Psoas muscle (tissue), 8 donors: ENCODE results near the gene MAPK10. TPM values are rescaled to one million over a fixed set of nuclear protein-coding genes. Genes with fewer than 3 reads are reported as not detected.

Experiments used
- ATAC-seq, 4 donors: fragments of 200-7000 bp; cut with Tn5 transposase; one replicate each; pipeline ENCODE4 v1.9.1; 2020; ENCODE audit warnings: moderate library complexity in 3 of 4, mild to moderate bottlenecking in 2 of 4
- DNase-seq, 2 donors: peaks; one replicate each; pipeline ENCODE4 v3.0.0-alpha.2; 2020
- H3K27ac ChIP-seq: fragments of 200-600 bp; one replicate; pipeline ENCODE4 v1.8.0; 2022
- H3K27me3 ChIP-seq, 3 donors: fragments of 200-600 bp in 1 of 3; one replicate each; pipeline versions ENCODE4 v1.6.1 to v1.8.0; 2013 to 2022; ENCODE audit warnings: low read length in 2 of 3, mild to moderate bottlenecking in 2 of 3, moderate library complexity in 1 of 3; ENCODE audit not compliant: insufficient read depth in 3 of 3
- H3K36me3 ChIP-seq, 2 donors: fragments of 200-600 bp in 1 of 2; one replicate each; pipeline versions ENCODE4 v1.6.1 to v1.8.0; 2013 to 2022; ENCODE audit warnings: low read depth in 1 of 2, mild to moderate bottlenecking in 1 of 2, moderate library complexity in 1 of 2; ENCODE audit not compliant: insufficient read depth in 1 of 2
- H3K4me1 ChIP-seq: fragments of 200-600 bp; one replicate; pipeline ENCODE4 v1.8.0; 2022
- H3K4me3 ChIP-seq: fragments of 200-600 bp; one replicate; pipeline ENCODE4 v1.8.0; 2022; ENCODE audit warnings: mild to moderate bottlenecking
- H3K9me3 ChIP-seq: fragments of 200-600 bp; one replicate; pipeline ENCODE4 v1.8.0; 2022
- CTCF ChIP-seq: fragments of 200-600 bp; IDR thresholded peaks from one replicate; pipeline ENCODE4 v1.8.0; 2022; ENCODE audit warnings: antibody characterized with exemption
- WGBS, 3 donors: extraction: QIAGEN DNeasy Blood & Tissue Kit; methylation state at CpG; one replicate each; pipeline versions ENCODE4 v1.1.6 to v1.1.7; 2013; 5-methylcytosine and 5-hydroxymethylcytosine counted together
- intact Hi-C, 2 donors: fragments of 100-400 bp; cut with DNase I; formaldehyde crosslinking; loops; one replicate each; pipeline versions ENCODE4 v1.11.0 to v1.14.2; 2022
- polyA plus RNA-seq, 3 donors: library from polyadenylated mRNA; stranded (reverse); fragments of 200-250 nt; gene quantifications; one replicate each; pipeline ENCODE4 v1.2.3, GENCODE V29; 2013
- total RNA-seq, 4 donors: library from RNA; stranded (reverse); fragmentation: NEBNext Ultra II Directional in 2 of 4; extraction: Animal tissue kit (Norgen Biotek cat#: 25700) in 2 of 4; gene quantifications; one replicate each; pipeline versions ENCODE4 v1.2.1 to v1.2.4, GENCODE V29; 2021 to 2023
- donor health status: healthy with polysubstance abuse.
- donor health status: DM: no; HTN: no; CAD: no; lungs with moderate emphysema.
- donor health status: Bipolar disorder and iron deficiency.
- donor health status: healthy.
- donor health status: DM: yes; HTN: yes; CAD: no.
- donor health status: DM: no; HTN: no; CAD: no.
- donor health status: DM: no; HTN: no; CAD: no.
- donor health status: DM: yes; HTN: yes; CAD: no.

The MAPK10 gene
- total and polyA plus RNA-seq, 7 donors: 0.22 to 7.6 (median 1.3) TPM

- Histone ChIP-seq H3K4me1 (no peaks in the 10 kb centered on the region), H3K27ac (no peak overlapping the region), H3K27me3 (no peaks in the 10 kb centered on the region), H3K4me3 (no peak overlapping the region), H3K36me3 (no peaks in the 10 kb centered on the region), H3K9me3 (no peaks in the 10 kb centered on the region)
- 91 to 95% (median 93%) methylated on average over 4 of the region's 4 CpGs for WGBS, 3 donors
- DNase-seq (no peak), ATAC-seq (no peak)
- intact Hi-C loops: no loop called here
- no peak for TF ChIP-seq CTCF
These were observed 227.4 kb downstream of the MAPK10 start for GRCh38 chr4:86132468-86132867.

GRCh38 chr4:86131456-86131855 lies 228.4 kb downstream of the MAPK10 start:
- Histone ChIP-seq H3K9me3 (no peaks in the 10 kb centered on the region), H3K36me3 (no peaks in the 10 kb centered on the region), H3K27me3 (no peaks in the 10 kb centered on the region), H3K27ac (no peak overlapping the region), H3K4me3 (no peak overlapping the region), H3K4me1 (no peaks in the 10 kb centered on the region)
- DNase-seq: no peak
- WGBS, 3 donors: 61 to 68% (median 65%) methylated on average over 2 of the region's 2 CpGs
- intact Hi-C loops: no loop called here
- no peak for TF ChIP-seq CTCF
- ATAC-seq: no peak

- H3K36me3 ChIP-seq: no peaks in the 10 kb centered on the region
- no peak overlapping the region for H3K4me3 ChIP-seq
- no peaks in the 10 kb centered on the region for H3K4me1 ChIP-seq
- no peak overlapping the region for H3K27ac ChIP-seq
- DNase-seq (no peak), ATAC-seq (no peak)
- H3K27me3 ChIP-seq: no peaks in the 10 kb centered on the region
- H3K9me3 ChIP-seq: no peaks in the 10 kb centered on the region
- TF ChIP-seq CTCF: no peak
- intact Hi-C loops: no loop called here
- WGBS, 3 donors: 60 to 79% (median 71%) methylated on average over 2 of the region's 2 CpGs
These were observed 229.5 kb downstream of the MAPK10 start for GRCh38 chr4:86130160-86130933.

GRCh38 chr4:86129546-86129945 lies 230.3 kb downstream of the MAPK10 start:
- Histone ChIP-seq H3K9me3 (no peaks in the 10 kb centered on the region), H3K27me3 (no peaks in the 10 kb centered on the region), H3K27ac (no peak overlapping the region), H3K4me1 (no peaks in the 10 kb centered on the region), H3K4me3 (no peak overlapping the region), H3K36me3 (no peaks in the 10 kb centered on the region)
- WGBS, 3 donors: 64 to 77% (median 68%) methylated on average over 2 of the region's 2 CpGs
- intact Hi-C loops: no loop called here
- DNase-seq (no peak), ATAC-seq (no peak)
- TF ChIP-seq CTCF: no peak

- no peak for TF ChIP-seq CTCF
- no peaks in the 10 kb centered on the region for H3K27me3 ChIP-seq
- H3K27ac ChIP-seq: no peak overlapping the region
- no peaks in the 10 kb centered on the region for H3K4me1 ChIP-seq
- no peaks in the 10 kb centered on the region for H3K9me3 ChIP-seq
- no peaks in the 10 kb centered on the region for H3K36me3 ChIP-seq
- ATAC-seq (no peak), DNase-seq (no peak)
- no peak overlapping the region for H3K4me3 ChIP-seq
- intact Hi-C loops: no loop called here
These were observed 237.4 kb downstream of the MAPK10 start for GRCh38 chr4:86122404-86122803.
